Amniotic epithelial cell (primary cell): ENCODE measurements around the gene LSM12.

Experiments used
- DNase-seq: peaks from one replicate; pipeline ENCODE4 v3.0.0-alpha.2; 2010; ENCODE audit warnings: low read depth

LSM12 gene

GRCh38 chr17:44095647-44096496, 29.4 kb upstream of the LSM12 start:
- DNase-seq, result peak; percentile 94

- no peak for DNase-seq
Observed at GRCh38 chr17:44095388-44095646, 28.8 kb upstream of the LSM12 start.

GRCh38 chr17:44094701-44095387, 28.4 kb upstream of the LSM12 start:
- DNase-seq, result no peak

GRCh38 chr17:44093231-44093900, 26.9 kb upstream of the LSM12 start:
- DNase-seq, result no peak

GRCh38 chr17:44092051-44092450, 25.6 kb upstream of the LSM12 start:
- DNase-seq, result no peak

- no peak for DNase-seq
Observed at GRCh38 chr17:44091200-44091997, 24.9 kb upstream of the LSM12 start.

- DNase-seq, result no peak
Observed at GRCh38 chr17:44088254-44088653, 21.8 kb upstream of the LSM12 start.

GRCh38 chr17:44087319-44087718, 20.8 kb upstream of the LSM12 start:
- no peak for DNase-seq

- DNase-seq, result peak; percentile 93
Observed at GRCh38 chr17:44086364-44087311, 20.2 kb upstream of the LSM12 start.

- DNase-seq, result no peak
Observed at GRCh38 chr17:44085908-44086307, 19.4 kb upstream of the LSM12 start.

- no peak for DNase-seq
Observed at GRCh38 chr17:44084921-44085320, 18.4 kb upstream of the LSM12 start.

GRCh38 chr17:44084131-44084538, 17.7 kb upstream of the LSM12 start:
- DNase-seq, result no peak

GRCh38 chr17:44083250-44083849, 16.9 kb upstream of the LSM12 start:
- DNase-seq, result no peak

- no peak for DNase-seq
Observed at GRCh38 chr17:44082256-44082927, 15.9 kb upstream of the LSM12 start.

- DNase-seq, result peak; percentile 27
Observed at GRCh38 chr17:44081681-44082080, 15.2 kb upstream of the LSM12 start.

GRCh38 chr17:44079877-44080821, 13.7 kb upstream of the LSM12 start:
- no peak for DNase-seq

- no peak for DNase-seq
Observed at GRCh38 chr17:44078412-44078811, 11.9 kb upstream of the LSM12 start.

GRCh38 chr17:44077595-44077909, 11.1 kb upstream of the LSM12 start:
- no peak for DNase-seq
